ENCODE measurements around the gene SZT2. TPM values are rescaled to one million over a fixed set of nuclear protein-coding genes. Genes with fewer than 3 reads are reported as not detected.

Gene SZT2
- total and polyA plus RNA-seq, 2 experiments from 2014 or later: 14.8 to 18.8 TPM

DNA sequence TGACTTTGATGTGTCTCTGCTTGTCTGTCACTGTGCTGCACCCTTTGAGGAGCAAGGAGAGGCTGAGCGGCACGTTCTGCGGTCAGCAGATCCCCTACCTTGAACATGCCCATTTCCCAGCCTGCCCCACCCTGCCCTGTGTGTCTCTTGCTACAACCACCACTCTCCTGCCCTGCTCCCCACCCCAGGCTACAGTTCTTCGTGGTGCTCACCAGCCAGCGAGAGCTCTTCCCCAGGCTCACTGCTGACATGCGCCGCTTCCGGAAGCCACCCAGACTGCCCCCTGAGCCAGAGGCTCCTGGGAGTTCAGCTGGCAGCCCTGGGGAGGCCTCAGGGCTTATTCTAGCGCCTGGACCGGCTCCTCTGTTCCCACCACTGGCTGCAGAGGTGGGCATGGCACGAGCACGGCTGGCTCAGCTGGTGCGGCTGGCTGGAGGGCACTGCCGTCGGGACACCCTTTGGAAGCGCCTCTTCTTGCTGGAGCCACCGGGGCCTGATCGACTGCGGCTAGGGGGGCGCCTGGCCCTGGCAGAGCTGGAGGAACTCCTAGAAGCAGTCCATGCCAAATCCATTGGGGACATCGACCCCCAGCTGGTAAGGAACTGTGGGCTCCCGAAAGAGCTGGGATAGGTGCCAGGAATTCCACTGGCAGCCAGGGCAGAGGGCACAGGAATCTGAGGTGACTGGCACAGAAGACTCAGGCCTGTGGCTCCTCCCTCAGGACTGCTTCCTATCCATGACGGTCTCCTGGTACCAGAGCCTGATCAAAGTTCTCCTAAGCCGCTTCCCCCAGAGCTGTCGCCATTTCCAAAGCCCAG lies 58.4 kb downstream of the SZT2 start:
- DNase-seq (ENCODE audit: low spot score): no peak
- Histone ChIP-seq H3K9me2 (replicated peaks; ENCODE audit: insufficient read depth) (no peaks in the 10 kb centered on the region), H3K79me2 (no peaks in the 10 kb centered on the region), H3K4me3 (no peak overlapping the region), H3K36me3 (replicated peaks; ENCODE audit: insufficient read depth, low read depth) (no peaks in the 10 kb centered on the region), H3K4me2 (no peak overlapping the region), H3K27me3 (no peaks in the 10 kb centered on the region), H3K9me3 (ENCODE audit: low read depth) (no peaks in the 10 kb centered on the region), H2AFZ (no peak overlapping the region), H4K20me1 (ENCODE audit: insufficient read depth, poor library complexity, severe bottlenecking) (no peaks in the 10 kb centered on the region), H3K4me1 (ENCODE audit: insufficient read depth) (no peaks in the 10 kb centered on the region), H3K27ac (no peak overlapping the region)
- TF ChIP-seq EZH2phosphoT487 (IDR thresholded peaks at IDR 0.05; ENCODE audit: low read depth, severe bottlenecking, unreplicated experiment): no peak
- no peak for TF ChIP-seq EZH2 (IDR thresholded peaks at IDR 0.05; ENCODE audit: borderline replicate concordance)
- TF ChIP-seq, protein P1, sequence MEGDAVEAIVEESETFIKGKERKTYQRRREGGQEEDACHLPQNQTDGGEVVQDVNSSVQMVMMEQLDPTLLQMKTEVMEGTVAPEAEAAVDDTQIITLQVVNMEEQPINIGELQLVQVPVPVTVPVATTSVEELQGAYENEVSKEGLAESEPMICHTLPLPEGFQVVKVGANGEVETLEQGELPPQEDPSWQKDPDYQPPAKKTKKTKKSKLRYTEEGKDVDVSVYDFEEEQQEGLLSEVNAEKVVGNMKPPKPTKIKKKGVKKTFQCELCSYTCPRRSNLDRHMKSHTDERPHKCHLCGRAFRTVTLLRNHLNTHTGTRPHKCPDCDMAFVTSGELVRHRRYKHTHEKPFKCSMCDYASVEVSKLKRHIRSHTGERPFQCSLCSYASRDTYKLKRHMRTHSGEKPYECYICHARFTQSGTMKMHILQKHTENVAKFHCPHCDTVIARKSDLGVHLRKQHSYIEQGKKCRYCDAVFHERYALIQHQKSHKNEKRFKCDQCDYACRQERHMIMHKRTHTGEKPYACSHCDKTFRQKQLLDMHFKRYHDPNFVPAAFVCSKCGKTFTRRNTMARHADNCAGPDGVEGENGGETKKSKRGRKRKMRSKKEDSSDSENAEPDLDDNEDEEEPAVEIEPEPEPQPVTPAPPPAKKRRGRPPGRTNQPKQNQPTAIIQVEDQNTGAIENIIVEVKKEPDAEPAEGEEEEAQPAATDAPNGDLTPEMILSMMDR (IDR thresholded peaks at IDR 0.05; ENCODE audit: poor library complexity): no peak
- WGBS (ENCODE audit: low lambda C conversion rate, missing lambda C conversion rate): 93% methylated on average over 25 of the region's 25 CpGs

DNA sequence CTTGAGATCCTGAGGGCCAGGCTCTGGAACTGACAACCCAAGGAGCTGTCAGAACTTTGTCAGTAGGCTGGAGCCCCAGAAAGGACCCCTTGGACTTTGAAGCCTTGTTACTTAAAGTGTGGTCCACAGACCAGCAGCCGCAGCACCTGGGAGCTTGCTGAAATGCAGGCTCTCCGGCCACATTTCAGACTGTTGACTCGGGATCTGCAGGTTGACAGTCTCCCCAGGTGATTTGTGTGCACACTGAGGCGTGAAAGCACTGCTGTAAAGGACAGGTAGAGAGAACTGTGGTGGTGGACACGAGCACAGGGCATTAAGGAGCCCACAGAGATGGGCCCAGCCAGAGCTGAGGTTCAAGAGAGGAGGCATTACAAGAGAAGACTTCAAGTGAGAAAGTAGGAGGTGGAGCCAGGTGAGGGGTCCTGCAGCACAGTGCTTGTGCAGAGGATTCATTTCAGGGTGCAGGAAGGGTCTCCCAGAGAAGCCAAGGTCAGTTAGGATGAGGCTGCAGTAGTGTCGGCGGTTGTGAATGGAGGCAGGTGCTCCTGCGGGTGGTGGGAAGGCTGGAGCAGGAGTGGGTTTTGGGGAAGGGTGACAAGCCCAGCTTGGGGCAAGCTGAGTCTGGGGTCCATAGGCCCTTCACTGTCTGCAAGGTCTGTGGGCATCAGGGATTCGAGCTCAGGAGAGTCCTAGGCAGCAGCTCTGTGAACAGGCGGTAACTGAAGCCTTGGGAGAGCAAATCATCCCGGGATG lies 59.4 kb downstream of the SZT2 start:
- Histone ChIP-seq H3K36me3 (replicated peaks; ENCODE audit: insufficient read depth, low read depth) (no peaks in the 10 kb centered on the region), H3K79me2 (no peaks in the 10 kb centered on the region), H3K27ac (no peak overlapping the region)

DNA sequence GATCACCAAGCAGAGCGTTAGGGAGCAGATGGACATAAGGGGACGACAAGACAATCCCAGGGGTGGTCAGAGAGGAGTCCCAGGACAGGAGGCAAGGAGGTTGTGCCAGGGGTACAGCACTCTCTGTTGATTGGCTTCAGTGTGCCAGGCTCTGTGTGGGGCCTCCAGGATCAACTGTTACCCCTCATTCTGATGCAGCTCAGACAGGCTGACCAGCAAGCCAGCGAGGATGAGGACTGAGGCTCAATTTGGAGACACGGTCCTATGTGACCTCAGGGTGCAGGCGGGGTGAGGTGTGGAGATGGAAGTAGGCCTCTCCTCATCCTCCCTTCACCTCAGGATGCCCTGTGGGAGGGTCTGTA lies 60.0 kb downstream of the SZT2 start:
- peaks cover 8% of the 10 kb centered on the region for H3K4me1 ChIP-seq (ENCODE audit: insufficient read depth)

More for the DNA sequence above, 59.4 kb downstream of the SZT2 start:
- no peak for TF ChIP-seq EZH2phosphoT487 (IDR thresholded peaks at IDR 0.05; ENCODE audit: low read depth, severe bottlenecking, unreplicated experiment)
- no peak for TF ChIP-seq EZH2 (IDR thresholded peaks at IDR 0.05; ENCODE audit: borderline replicate concordance)
- TF ChIP-seq, protein P1 (IDR thresholded peaks at IDR 0.05; ENCODE audit: poor library complexity): no peak
- Histone ChIP-seq H3K9me3 (ENCODE audit: low read depth) (no peaks in the 10 kb centered on the region), H3K27me3 (no peaks in the 10 kb centered on the region), H3K4me3 (no peak overlapping the region), H4K20me1 (ENCODE audit: insufficient read depth, poor library complexity, severe bottlenecking) (no peaks in the 10 kb centered on the region), H2AFZ (no peak overlapping the region), H3K9me2 (replicated peaks; ENCODE audit: insufficient read depth) (no peaks in the 10 kb centered on the region), H3K4me1 (ENCODE audit: insufficient read depth) (peaks cover 3% of the 10 kb centered on the region), H3K4me2 (no peak overlapping the region)
- no peak for DNase-seq (ENCODE audit: low spot score)
- WGBS (ENCODE audit: low lambda C conversion rate, missing lambda C conversion rate): 90% methylated on average over 11 of the region's 11 CpGs

More for the DNA sequence above, 60.0 kb downstream of the SZT2 start:
- H3K4me3 ChIP-seq: no peak overlapping the region
- H2AFZ ChIP-seq: no peak overlapping the region
- H3K79me2 ChIP-seq: no peaks in the 10 kb centered on the region
- no peak overlapping the region for H3K4me2 ChIP-seq
- no peak overlapping the region for H3K27ac ChIP-seq
- DNase-seq (ENCODE audit: low spot score): no peak
- no peaks in the 10 kb centered on the region for H3K9me2 ChIP-seq (replicated peaks; ENCODE audit: insufficient read depth)
- H4K20me1 ChIP-seq (ENCODE audit: insufficient read depth, poor library complexity, severe bottlenecking): no peaks in the 10 kb centered on the region
- no peaks in the 10 kb centered on the region for H3K27me3 ChIP-seq
- no peaks in the 10 kb centered on the region for H3K36me3 ChIP-seq (replicated peaks; ENCODE audit: insufficient read depth, low read depth)
- 97% methylated on average over 5 of the region's 5 CpGs for WGBS (ENCODE audit: low lambda C conversion rate, missing lambda C conversion rate)
- no peaks in the 10 kb centered on the region for H3K9me3 ChIP-seq (ENCODE audit: low read depth)
- TF ChIP-seq EZH2phosphoT487 (IDR thresholded peaks at IDR 0.05; ENCODE audit: low read depth, severe bottlenecking, unreplicated experiment) (no peak), EZH2 (IDR thresholded peaks at IDR 0.05; ENCODE audit: borderline replicate concordance) (no peak)
- TF ChIP-seq, protein P1 (IDR thresholded peaks at IDR 0.05; ENCODE audit: poor library complexity): no peak
